WERI-Rb-1 (cell line): ENCODE results near the gene RPS6KA4.

Experiments
- DNase-seq: peaks from one replicate; pipeline ENCODE4 v3.0.0-alpha.2; 2020
- H3K27ac ChIP-seq: fragments of 250-450 bp; sonication (Bioruptor Pico); 2 replicates; pipeline ENCODE4 v1.5.1; 2020; ENCODE audit warnings: mild to moderate bottlenecking, moderate library complexity
- H3K27me3 ChIP-seq: fragments of 250-450 bp; sonication (Bioruptor Pico); 2 replicates; pipeline ENCODE4 v1.5.1; 2021; ENCODE audit warnings: mild to moderate bottlenecking, low read depth, moderate library complexity; ENCODE audit not compliant: insufficient read depth, severe bottlenecking
- H3K36me3 ChIP-seq: fragments of 250-450 bp; sonication (Bioruptor Pico); 2 replicates; pipeline ENCODE4 v1.5.1; 2020; ENCODE audit warnings: mild to moderate bottlenecking, moderate library complexity
- H3K4me3 ChIP-seq: 2 replicates; pipeline ENCODE4 v1.5.1; 2011; ENCODE audit warnings: low read depth, mild to moderate bottlenecking, control low read depth, low read length
- H3K9me3 ChIP-seq: fragments of 250-450 bp; sonication (Bioruptor Pico); 2 replicates; pipeline ENCODE4 v1.5.1; 2021; ENCODE audit warnings: mild to moderate bottlenecking, moderate library complexity; ENCODE audit not compliant: severe bottlenecking
- CTCF ChIP-seq: IDR thresholded peaks from 2 replicates; pipeline ENCODE4 v1.5.1; 2011; ENCODE audit warnings: low read depth, mild to moderate bottlenecking, control low read depth, inconsistent platforms, low read length

Gene RPS6KA4

GRCh38 chr11:64324692-64325469 lies 34.1 kb upstream of the RPS6KA4 start:
- Histone ChIP-seq H3K9me3 (no peaks in the 10 kb centered on the region), H3K27me3 (no peaks in the 10 kb centered on the region), H3K36me3 (no peaks in the 10 kb centered on the region), H3K27ac (no peak overlapping the region), H3K4me3 (no peak overlapping the region)
- no peak for DNase-seq
- TF ChIP-seq CTCF, result no peak

GRCh38 chr11:64327375-64327774 lies 31.6 kb upstream of the RPS6KA4 start:
- Histone ChIP-seq H3K27ac (no peak overlapping the region), H3K36me3 (no peaks in the 10 kb centered on the region), H3K27me3 (no peaks in the 10 kb centered on the region), H3K4me3 (no peak overlapping the region), H3K9me3 (no peaks in the 10 kb centered on the region)
- no peak for TF ChIP-seq CTCF
- DNase-seq, result no peak

GRCh38 chr11:64327993-64328392 lies 31.0 kb upstream of the RPS6KA4 start:
- no peak for TF ChIP-seq CTCF
- Histone ChIP-seq H3K4me3 (no peak overlapping the region), H3K36me3 (no peaks in the 10 kb centered on the region), H3K27me3 (no peaks in the 10 kb centered on the region), H3K27ac (no peak overlapping the region), H3K9me3 (no peaks in the 10 kb centered on the region)
- DNase-seq, result no peak

GRCh38 chr11:64330888-64331287 lies 28.1 kb upstream of the RPS6KA4 start:
- H3K27me3 ChIP-seq, result no peaks in the 10 kb centered on the region
- DNase-seq, result peak; percentile 28
- H3K27ac ChIP-seq, result peak overlapping the region; percentile 21; the same call in 1 of the 2 replicates
- no peaks in the 10 kb centered on the region for H3K36me3 ChIP-seq
- TF ChIP-seq CTCF, result no peak
- no peak overlapping the region for H3K4me3 ChIP-seq
- H3K9me3 ChIP-seq, result no peaks in the 10 kb centered on the region

GRCh38 chr11:64331569-64332371 lies 27.2 kb upstream of the RPS6KA4 start:
- H3K4me3 ChIP-seq, result no peak overlapping the region
- no peaks in the 10 kb centered on the region for H3K36me3 ChIP-seq
- no peaks in the 10 kb centered on the region for H3K27me3 ChIP-seq
- H3K27ac ChIP-seq, result no peak overlapping the region
- DNase-seq, result peak; percentile 80
- TF ChIP-seq CTCF, result peak; percentile 77
- no peaks in the 10 kb centered on the region for H3K9me3 ChIP-seq
